Smooth muscle cell (in vitro differentiated cells): ENCODE results near the gene PBX4. TPM values are rescaled to one million over a fixed set of nuclear protein-coding genes. Genes with fewer than 3 reads are reported as not detected.

Experiments
- DNase-seq: peaks from one replicate; lab custom pipeline; 2025; ENCODE audit not compliant: unreplicated experiment; lab: John Stamatoyannopoulos, UW
- H2AFZ ChIP-seq: fragments of 200-600 bp; sonication (generic); 2 replicates; pipeline ENCODE4 v1.6.0; 2016; ENCODE audit warnings: antibody characterized with exemption, low read depth, mild to moderate bottlenecking
- H3F3A ChIP-seq: fragments of 200-600 bp; sonication (generic); 2 replicates; pipeline ENCODE4 v1.6.0; 2017; ENCODE audit warnings: antibody characterized with exemption, low read depth
- H3K27ac ChIP-seq: fragments of 200-600 bp; sonication (generic); 2 replicates; pipeline ENCODE4 v1.5.1; 2016; ENCODE audit warnings: low read depth, mild to moderate bottlenecking
- H3K27me3 ChIP-seq: fragments of 200-600 bp; sonication (generic); 2 replicates; pipeline ENCODE4 v1.6.1; 2016; ENCODE audit warnings: low read depth, mild to moderate bottlenecking
- H3K36me3 ChIP-seq: fragments of 200-600 bp; sonication (generic); 2 replicates; pipeline ENCODE4 v1.5.1; 2016; ENCODE audit warnings: low read depth
- H3K4me1 ChIP-seq: fragments of 200-600 bp; sonication (generic); 2 replicates; pipeline ENCODE4 v1.5.1; 2016; ENCODE audit warnings: low read depth
- H3K4me2 ChIP-seq: fragments of 200-600 bp; sonication (generic); 2 replicates; pipeline ENCODE4 v1.6.0; 2016; ENCODE audit warnings: mild to moderate bottlenecking
- H3K4me3 ChIP-seq: fragments of 200-600 bp; sonication (generic); 2 replicates; pipeline ENCODE4 v1.5.1; 2016; ENCODE audit warnings: mild to moderate bottlenecking
- H3K79me2 ChIP-seq: fragments of 200-600 bp; sonication (generic); 2 replicates; pipeline ENCODE4 v1.6.0; 2016; ENCODE audit warnings: low read depth, mild to moderate bottlenecking
- H3K9ac ChIP-seq: fragments of 200-600 bp; sonication (generic); 2 replicates; pipeline ENCODE4 v1.6.0; 2016; ENCODE audit warnings: low read depth
- H3K9me3 ChIP-seq: fragments of 200-600 bp; sonication (generic); replicated peaks from 2 replicates; pipeline ENCODE4 v1.5.1; 2016; ENCODE audit warnings: low read depth
- H4K20me1 ChIP-seq: fragments of 200-600 bp; sonication (generic); 2 replicates; pipeline ENCODE4 v1.6.0; 2016; ENCODE audit warnings: low read depth
- CTCF ChIP-seq: fragments of 200-600 bp; sonication (generic); IDR thresholded peaks from 2 replicates; pipeline ENCODE4 v1.5.1; 2017; ENCODE audit warnings: borderline replicate concordance, mild to moderate bottlenecking, antibody characterized with exemption; ENCODE audit not compliant: insufficient read depth, poor library complexity, severe bottlenecking
- WGBS: methylation state at CpG from one replicate; pipeline ENCODE4 v1.1.7; 2016; ENCODE audit warnings: low lambda C conversion rate; 5-methylcytosine and 5-hydroxymethylcytosine counted together
- polyA plus RNA-seq: library from polyadenylated mRNA; unstranded; fragments of >200 nt; fragmentation: Nextera tagmentation; extraction: Ambion mirVana; gene quantifications from 2 replicates; pipeline ENCODE4 v1.2.1, GENCODE V29; 2016
- total RNA-seq: library from RNA; depleted of rRNA; stranded (reverse); fragments of >200 nt; gene quantifications from 2 replicates; pipeline ENCODE4 v1.2.3, GENCODE V29; 2014

Gene PBX4
- total and polyA plus RNA-seq, 2 experiments from 2014 or later: 1.7 to 2.5 TPM

- no peak overlapping the region for H3K4me3 ChIP-seq
- H3K27me3 ChIP-seq: no peaks in the 10 kb centered on the region
- H3K9ac ChIP-seq: no peak overlapping the region
- no peak overlapping the region for H3K27ac ChIP-seq
- H3F3A ChIP-seq: no peaks in the 10 kb centered on the region
- H3K4me1 ChIP-seq: no peaks in the 10 kb centered on the region
- H3K9me3 ChIP-seq: no peaks in the 10 kb centered on the region
- H3K4me2 ChIP-seq: no peak overlapping the region
- H2AFZ ChIP-seq: no peak overlapping the region
- no peaks in the 10 kb centered on the region for H4K20me1 ChIP-seq
- no peaks in the 10 kb centered on the region for H3K36me3 ChIP-seq
- TF ChIP-seq CTCF: no peak
- no peak for DNase-seq
- no peaks in the 10 kb centered on the region for H3K79me2 ChIP-seq
- 98% methylated on average over 21 of the region's 22 CpGs for WGBS
These were observed 31.1 kb upstream of the PBX4 start for GRCh38 chr19:19649580-19649995.

DNA sequence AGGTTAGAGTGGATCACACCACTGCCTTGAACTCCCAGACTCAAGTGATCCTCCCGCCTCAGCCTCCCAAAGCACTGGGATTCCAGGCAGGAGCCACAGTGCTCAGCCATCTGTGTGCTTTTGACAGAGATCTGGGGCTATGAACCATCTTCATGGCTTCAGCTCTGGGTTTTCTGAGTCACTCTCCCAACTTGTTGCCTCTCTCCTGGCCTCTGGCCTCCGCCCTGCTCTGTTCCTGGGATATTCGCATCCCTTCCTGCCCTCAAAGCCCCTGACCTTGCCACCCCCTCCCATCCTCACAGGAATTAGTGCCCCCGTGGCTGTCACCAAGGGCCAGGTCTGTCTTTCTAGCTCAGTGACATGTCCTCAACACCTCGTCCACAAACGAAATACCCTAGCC is 30.7 kb upstream of the PBX4 start:
- Histone ChIP-seq H3K36me3 (no peaks in the 10 kb centered on the region), H3K79me2 (no peaks in the 10 kb centered on the region), H4K20me1 (no peaks in the 10 kb centered on the region), H3F3A (no peaks in the 10 kb centered on the region), H3K4me1 (no peaks in the 10 kb centered on the region), H3K9me3 (no peaks in the 10 kb centered on the region), H3K27ac (no peak overlapping the region), H3K4me2 (no peak overlapping the region), H3K4me3 (no peak overlapping the region), H3K27me3 (no peaks in the 10 kb centered on the region), H2AFZ (no peak overlapping the region), H3K9ac (no peak overlapping the region)
- DNase-seq: no peak
- no peak for TF ChIP-seq CTCF
- WGBS: 93% methylated on average over 6 of the region's 6 CpGs

GRCh38 chr19:19647037-19647835 is 28.7 kb upstream of the PBX4 start:
- no peak overlapping the region for H2AFZ ChIP-seq
- no peak overlapping the region for H3K27ac ChIP-seq
- no peak overlapping the region for H3K4me3 ChIP-seq
- over 99% methylated on average over 28 of the region's 29 CpGs for WGBS
- H3K79me2 ChIP-seq: no peaks in the 10 kb centered on the region
- peaks cover 5% of the 10 kb centered on the region for H3K4me1 ChIP-seq
- H3K36me3 ChIP-seq: no peaks in the 10 kb centered on the region
- H3K9ac ChIP-seq: no peak overlapping the region
- H4K20me1 ChIP-seq: no peaks in the 10 kb centered on the region
- DNase-seq: no peak
- H3K27me3 ChIP-seq: no peaks in the 10 kb centered on the region
- no peaks in the 10 kb centered on the region for H3K9me3 ChIP-seq
- no peak overlapping the region for H3K4me2 ChIP-seq
- no peaks in the 10 kb centered on the region for H3F3A ChIP-seq
- TF ChIP-seq CTCF: no peak
